Neural crest cell (in vitro differentiated cells): ENCODE results near the gene GGACT. TPM values are rescaled to one million over a fixed set of nuclear protein-coding genes. Genes with fewer than 3 reads are reported as not detected.
A peak's percentile ranks its signal among the peaks of the same experiment; 100 is the strongest.

ENCODE experiments used
- DNase-seq: peaks from one replicate; pipeline ENCODE4 v3.0.0; 2021; ENCODE audit warnings: low read depth, mixed read lengths, low spot score
- H3K27ac Mint-ChIP-seq: one replicate; pipeline ENCODE4 v1.8.0; 2021; ENCODE audit warnings: mild to moderate bottlenecking, mixed read lengths; ENCODE audit not compliant: unreplicated experiment
- H3K27me3 Mint-ChIP-seq: 2 replicates; pipeline ENCODE4 v1.8.0; 2021; ENCODE audit warnings: low read depth, mild to moderate bottlenecking, mixed read lengths
- H3K36me3 Mint-ChIP-seq: 2 replicates; pipeline ENCODE4 v1.8.0; 2021; ENCODE audit warnings: low read depth, mild to moderate bottlenecking, mixed read lengths
- H3K4me1 Mint-ChIP-seq: 2 replicates; pipeline ENCODE4 v1.8.0; 2021; ENCODE audit warnings: mixed read lengths
- H3K4me3 Mint-ChIP-seq: one replicate; pipeline ENCODE4 v1.8.0; 2021; ENCODE audit warnings: mild to moderate bottlenecking, mixed read lengths
- H3K9me3 Mint-ChIP-seq: 2 replicates; pipeline ENCODE4 v1.8.0; 2021; ENCODE audit warnings: mixed read lengths
- CTCF ChIP-seq: fragments of 200-600 bp; sonication (generic); conservative IDR thresholded peaks from 2 replicates; pipeline ENCODE4 v1.5.0; 2021; ENCODE audit warnings: antibody characterized with exemption, mild to moderate bottlenecking
- total RNA-seq: library from RNA; stranded (reverse); gene quantifications from 2 replicates; pipeline ENCODE4 v1.2.1, GENCODE V29; 2021

The GGACT gene
- total RNA-seq, 1 donor from 2014 or later, result 5.9 TPM

GRCh38 chr13:100600915-100601314, 12.3 kb upstream of the GGACT start:
- Mint-ChIP-seq H3K36me3 (peaks cover 6% of the 10 kb centered on the region), H3K4me1 (peaks cover 9% of the 10 kb centered on the region), H3K27ac (no peak overlapping the region), H3K4me3 (no peak overlapping the region), H3K9me3 (no peaks in the 10 kb centered on the region), H3K27me3 (no peaks in the 10 kb centered on the region)
- DNase-seq, result no peak
- no peak for TF ChIP-seq CTCF

GRCh38 chr13:100600461-100600860, 11.9 kb upstream of the GGACT start:
- no peak overlapping the region for H3K4me3 Mint-ChIP-seq
- H3K9me3 Mint-ChIP-seq, result no peaks in the 10 kb centered on the region
- H3K27ac Mint-ChIP-seq, result no peak overlapping the region
- H3K36me3 Mint-ChIP-seq, result peaks cover 6% of the 10 kb centered on the region
- H3K27me3 Mint-ChIP-seq, result no peaks in the 10 kb centered on the region
- peaks cover 9% of the 10 kb centered on the region for H3K4me1 Mint-ChIP-seq
- TF ChIP-seq CTCF, result no peak
- no peak for DNase-seq

DNA sequence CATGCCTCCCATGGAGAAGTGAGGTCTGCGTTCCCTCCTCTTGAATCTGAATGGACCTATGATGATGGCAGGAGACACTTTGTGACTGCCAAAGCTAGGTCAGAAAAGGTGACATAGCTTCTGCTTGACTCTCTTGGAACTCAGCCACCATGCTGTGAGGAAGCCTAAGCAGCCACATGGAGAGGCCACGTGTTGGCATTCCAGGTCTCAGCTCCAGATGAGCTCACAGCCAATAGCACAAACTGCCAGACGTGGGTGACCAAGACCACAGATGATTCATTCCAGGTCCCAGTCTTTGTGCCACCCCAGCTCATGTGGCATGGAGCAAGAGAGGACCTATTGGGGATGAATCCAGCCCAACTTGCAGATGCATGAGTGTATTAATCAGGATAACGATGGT, 8.7 kb upstream of the GGACT start:
- Mint-ChIP-seq H3K9me3 (no peaks in the 10 kb centered on the region), H3K27me3 (no peaks in the 10 kb centered on the region), H3K27ac (no peak overlapping the region), H3K36me3 (no peaks in the 10 kb centered on the region), H3K4me1 (peaks cover under 1% of the 10 kb centered on the region), H3K4me3 (no peak overlapping the region)
- no peak for TF ChIP-seq CTCF
- no peak for DNase-seq

DNA sequence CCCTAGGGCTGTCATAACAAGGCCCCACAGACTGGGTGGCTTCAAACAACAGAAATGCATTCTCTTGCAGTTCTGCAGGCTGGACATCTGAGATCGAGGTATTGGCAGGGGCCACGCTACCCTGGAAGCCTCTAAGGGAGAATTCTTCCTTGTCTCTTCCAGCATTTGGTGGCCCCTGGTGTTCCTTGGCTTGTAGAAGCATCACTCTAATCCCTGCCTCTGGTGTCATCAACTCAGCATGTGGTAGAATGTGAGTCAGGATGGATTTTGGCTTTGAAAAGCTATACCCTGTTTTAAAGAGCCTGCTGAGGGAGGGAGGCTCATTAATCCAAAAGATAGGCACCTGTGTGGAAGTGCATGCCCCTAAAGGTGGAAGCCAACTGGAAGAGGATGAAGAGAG, 7.9 kb upstream of the GGACT start:
- Mint-ChIP-seq H3K36me3 (no peaks in the 10 kb centered on the region), H3K27ac (no peak overlapping the region), H3K27me3 (no peaks in the 10 kb centered on the region), H3K4me3 (no peak overlapping the region), H3K9me3 (no peaks in the 10 kb centered on the region), H3K4me1 (no peaks in the 10 kb centered on the region)
- no peak for DNase-seq
- TF ChIP-seq CTCF, result no peak

DNA sequence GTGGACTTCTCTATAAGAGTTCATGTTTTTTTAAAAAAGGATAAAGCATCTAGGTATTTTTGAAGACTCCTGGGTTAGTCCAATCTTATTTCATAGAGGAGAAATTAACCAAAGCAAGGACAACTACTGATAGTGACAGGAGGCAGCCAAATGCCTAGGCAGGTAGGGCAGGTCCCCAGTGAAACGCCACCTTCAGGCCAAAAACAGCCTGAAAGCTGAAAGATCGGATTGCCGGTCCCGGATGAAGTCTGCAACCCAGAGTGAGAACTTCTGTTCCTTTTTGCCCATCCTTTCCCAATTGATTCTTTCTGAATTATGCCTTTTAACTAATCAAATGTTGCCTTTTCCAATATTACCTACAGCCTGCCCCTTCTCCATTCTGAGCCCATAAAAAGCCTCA, 6.1 kb upstream of the GGACT start:
- DNase-seq, result no peak
- H3K4me1 Mint-ChIP-seq, result no peaks in the 10 kb centered on the region
- no peaks in the 10 kb centered on the region for H3K27me3 Mint-ChIP-seq
- H3K27ac Mint-ChIP-seq, result no peak overlapping the region
- no peak overlapping the region for H3K4me3 Mint-ChIP-seq
- H3K36me3 Mint-ChIP-seq, result no peaks in the 10 kb centered on the region
- peak; percentile 57 for TF ChIP-seq CTCF
- no peaks in the 10 kb centered on the region for H3K9me3 Mint-ChIP-seq

- Mint-ChIP-seq H3K36me3 (no peaks in the 10 kb centered on the region), H3K4me1 (no peaks in the 10 kb centered on the region), H3K4me3 (no peak overlapping the region), H3K27me3 (peaks cover 3% of the 10 kb centered on the region), H3K9me3 (no peaks in the 10 kb centered on the region), H3K27ac (no peak overlapping the region)
- TF ChIP-seq CTCF, result no peak
- DNase-seq, result no peak
Observed at GRCh38 chr13:100594255-100594654, 5.7 kb upstream of the GGACT start.
